Smooth muscle cell (in vitro differentiated cells): Measurements from ENCODE around the gene FAM210A. TPM values are rescaled to one million over a fixed set of nuclear protein-coding genes. Genes with fewer than 3 reads are reported as not detected.

Experiments used
- DNase-seq: peaks from one replicate; lab custom pipeline; 2025; ENCODE audit not compliant: unreplicated experiment; lab: John Stamatoyannopoulos, UW
- H2AFZ ChIP-seq: fragments of 200-600 bp; sonication (generic); 2 replicates; pipeline ENCODE4 v1.6.0; 2016; ENCODE audit warnings: antibody characterized with exemption, low read depth, mild to moderate bottlenecking
- H3F3A ChIP-seq: fragments of 200-600 bp; sonication (generic); 2 replicates; pipeline ENCODE4 v1.6.0; 2017; ENCODE audit warnings: antibody characterized with exemption, low read depth
- H3K27ac ChIP-seq: fragments of 200-600 bp; sonication (generic); 2 replicates; pipeline ENCODE4 v1.5.1; 2016; ENCODE audit warnings: low read depth, mild to moderate bottlenecking
- H3K27me3 ChIP-seq: fragments of 200-600 bp; sonication (generic); 2 replicates; pipeline ENCODE4 v1.6.1; 2016; ENCODE audit warnings: low read depth, mild to moderate bottlenecking
- H3K36me3 ChIP-seq: fragments of 200-600 bp; sonication (generic); 2 replicates; pipeline ENCODE4 v1.5.1; 2016; ENCODE audit warnings: low read depth
- H3K4me1 ChIP-seq: fragments of 200-600 bp; sonication (generic); 2 replicates; pipeline ENCODE4 v1.5.1; 2016; ENCODE audit warnings: low read depth
- H3K4me2 ChIP-seq: fragments of 200-600 bp; sonication (generic); 2 replicates; pipeline ENCODE4 v1.6.0; 2016; ENCODE audit warnings: mild to moderate bottlenecking
- H3K4me3 ChIP-seq: fragments of 200-600 bp; sonication (generic); 2 replicates; pipeline ENCODE4 v1.5.1; 2016; ENCODE audit warnings: mild to moderate bottlenecking
- H3K79me2 ChIP-seq: fragments of 200-600 bp; sonication (generic); 2 replicates; pipeline ENCODE4 v1.6.0; 2016; ENCODE audit warnings: low read depth, mild to moderate bottlenecking
- H3K9ac ChIP-seq: fragments of 200-600 bp; sonication (generic); 2 replicates; pipeline ENCODE4 v1.6.0; 2016; ENCODE audit warnings: low read depth
- H3K9me3 ChIP-seq: fragments of 200-600 bp; sonication (generic); replicated peaks from 2 replicates; pipeline ENCODE4 v1.5.1; 2016; ENCODE audit warnings: low read depth
- H4K20me1 ChIP-seq: fragments of 200-600 bp; sonication (generic); 2 replicates; pipeline ENCODE4 v1.6.0; 2016; ENCODE audit warnings: low read depth
- WGBS: methylation state at CpG from one replicate; pipeline ENCODE4 v1.1.7; 2016; ENCODE audit warnings: low lambda C conversion rate; 5-methylcytosine and 5-hydroxymethylcytosine counted together
- polyA plus RNA-seq: library from polyadenylated mRNA; unstranded; fragments of >200 nt; fragmentation: Nextera tagmentation; extraction: Ambion mirVana; gene quantifications from 2 replicates; pipeline ENCODE4 v1.2.1, GENCODE V29; 2016
- total RNA-seq: library from RNA; depleted of rRNA; stranded (reverse); fragments of >200 nt; gene quantifications from 2 replicates; pipeline ENCODE4 v1.2.3, GENCODE V29; 2014
- TF ChIP-seq, protein P1 (sequence below): fragments of 200-600 bp; sonication (generic); IDR thresholded peaks from 2 replicates; pipeline ENCODE4 v1.5.1; 2017; ENCODE audit warnings: borderline replicate concordance, mild to moderate bottlenecking, antibody characterized with exemption; ENCODE audit not compliant: insufficient read depth, poor library complexity, severe bottlenecking

FAM210A gene
- total and polyA plus RNA-seq, 2 experiments from 2014 or later = 16.0 to 16.6 TPM

- Histone ChIP-seq H2AFZ (no peak overlapping the region), H3K9ac (no peak overlapping the region), H3K9me3 (no peaks in the 10 kb centered on the region), H3F3A (no peaks in the 10 kb centered on the region), H4K20me1 (peaks cover 51% of the 10 kb centered on the region), H3K36me3 (no peaks in the 10 kb centered on the region), H3K79me2 (no peaks in the 10 kb centered on the region), H3K4me3 (no peak overlapping the region), H3K27me3 (no peaks in the 10 kb centered on the region), H3K27ac (no peak overlapping the region), H3K4me2 (no peak overlapping the region), H3K4me1 (no peaks in the 10 kb centered on the region)
- WGBS = 93% methylated on average over 2 of the region's 2 CpGs
- DNase-seq = no peak
- TF ChIP-seq, protein P1, sequence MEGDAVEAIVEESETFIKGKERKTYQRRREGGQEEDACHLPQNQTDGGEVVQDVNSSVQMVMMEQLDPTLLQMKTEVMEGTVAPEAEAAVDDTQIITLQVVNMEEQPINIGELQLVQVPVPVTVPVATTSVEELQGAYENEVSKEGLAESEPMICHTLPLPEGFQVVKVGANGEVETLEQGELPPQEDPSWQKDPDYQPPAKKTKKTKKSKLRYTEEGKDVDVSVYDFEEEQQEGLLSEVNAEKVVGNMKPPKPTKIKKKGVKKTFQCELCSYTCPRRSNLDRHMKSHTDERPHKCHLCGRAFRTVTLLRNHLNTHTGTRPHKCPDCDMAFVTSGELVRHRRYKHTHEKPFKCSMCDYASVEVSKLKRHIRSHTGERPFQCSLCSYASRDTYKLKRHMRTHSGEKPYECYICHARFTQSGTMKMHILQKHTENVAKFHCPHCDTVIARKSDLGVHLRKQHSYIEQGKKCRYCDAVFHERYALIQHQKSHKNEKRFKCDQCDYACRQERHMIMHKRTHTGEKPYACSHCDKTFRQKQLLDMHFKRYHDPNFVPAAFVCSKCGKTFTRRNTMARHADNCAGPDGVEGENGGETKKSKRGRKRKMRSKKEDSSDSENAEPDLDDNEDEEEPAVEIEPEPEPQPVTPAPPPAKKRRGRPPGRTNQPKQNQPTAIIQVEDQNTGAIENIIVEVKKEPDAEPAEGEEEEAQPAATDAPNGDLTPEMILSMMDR = no peak
These were observed 99.8 kb downstream of the FAM210A start for GRCh38 chr18:13626544-13626908.

DNA sequence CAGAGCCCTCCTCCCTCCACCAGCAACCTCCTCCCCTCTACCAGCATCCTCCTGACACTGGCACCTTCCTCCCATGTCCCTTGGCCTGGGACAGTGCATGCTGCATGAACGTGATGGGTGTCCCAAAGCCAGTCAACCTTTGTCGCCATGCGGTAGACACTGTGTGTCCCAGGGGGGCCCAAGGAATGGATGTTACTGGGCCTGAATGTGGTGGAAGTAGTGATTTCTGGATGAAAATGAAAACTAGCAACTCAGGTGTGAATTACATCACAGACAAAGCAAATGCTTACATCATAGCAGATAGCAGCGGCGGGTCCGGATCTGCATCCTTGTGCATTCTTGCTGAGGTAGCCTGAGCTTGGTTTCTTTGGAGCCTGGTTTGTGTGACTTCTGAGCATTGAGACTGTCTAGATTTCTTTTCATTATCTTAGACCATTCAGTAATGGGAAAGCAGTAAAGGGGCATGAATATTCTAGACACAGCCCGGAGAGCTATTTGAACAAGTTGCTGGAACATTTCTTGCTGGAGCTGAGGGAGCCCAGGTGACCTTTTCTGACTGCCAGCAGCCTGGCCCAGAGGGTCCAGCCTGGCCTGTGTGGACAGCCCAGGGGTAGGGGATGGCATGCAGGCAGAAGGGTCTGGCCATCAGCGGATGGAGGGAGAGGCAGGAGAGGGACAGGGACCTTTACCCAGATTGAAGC is 100.4 kb downstream of the FAM210A start:
- no peaks in the 10 kb centered on the region for H3K79me2 ChIP-seq
- H2AFZ ChIP-seq = no peak overlapping the region

DNA sequence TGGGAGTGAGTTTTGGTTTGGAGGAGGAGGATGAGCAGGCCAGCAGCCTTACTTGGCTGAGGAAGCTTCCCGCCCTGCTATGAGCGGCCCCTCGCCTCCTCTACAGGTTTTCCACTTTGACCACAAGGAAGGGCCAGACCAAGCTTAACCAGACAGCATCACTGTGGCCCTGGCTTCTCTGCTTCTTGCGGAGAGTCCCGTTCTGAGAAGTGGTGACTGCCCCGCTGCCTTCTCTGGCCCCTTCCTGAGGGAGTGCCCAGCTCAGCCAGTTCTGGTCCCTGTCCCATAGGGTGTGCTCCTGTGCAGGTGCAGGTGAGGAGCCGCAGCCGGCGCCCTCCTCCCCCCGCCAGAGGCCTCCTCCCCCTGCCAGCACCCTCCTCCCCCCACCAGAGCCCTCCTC is 101.0 kb downstream of the FAM210A start:
- TF ChIP-seq, protein P1 = no peak
- H3K27me3 ChIP-seq = no peaks in the 10 kb centered on the region
- DNase-seq = no peak
- no peaks in the 10 kb centered on the region for H3F3A ChIP-seq
- no peak overlapping the region for H3K27ac ChIP-seq
- no peaks in the 10 kb centered on the region for H3K79me2 ChIP-seq
- H3K4me2 ChIP-seq = no peak overlapping the region
- no peak overlapping the region for H3K9ac ChIP-seq
- no peaks in the 10 kb centered on the region for H3K36me3 ChIP-seq
- H2AFZ ChIP-seq = no peak overlapping the region
- 96% methylated on average over 6 of the region's 10 CpGs for WGBS
- no peak overlapping the region for H3K4me3 ChIP-seq
- H4K20me1 ChIP-seq = peaks cover 52% of the 10 kb centered on the region
- no peaks in the 10 kb centered on the region for H3K9me3 ChIP-seq
- H3K4me1 ChIP-seq = no peaks in the 10 kb centered on the region

More for the DNA sequence above, 100.4 kb downstream of the FAM210A start:
- no peak for DNase-seq
- Histone ChIP-seq H3K9ac (no peak overlapping the region), H3K9me3 (no peaks in the 10 kb centered on the region), H3K36me3 (no peaks in the 10 kb centered on the region), H3K4me1 (no peaks in the 10 kb centered on the region), H3K27ac (no peak overlapping the region), H4K20me1 (peaks cover 51% of the 10 kb centered on the region), H3K4me3 (no peak overlapping the region), H3F3A (no peaks in the 10 kb centered on the region), H3K4me2 (no peak overlapping the region), H3K27me3 (no peaks in the 10 kb centered on the region)
- TF ChIP-seq, protein P1 = no peak
- 97% methylated on average over 8 of the region's 8 CpGs for WGBS

GRCh38 chr18:13624563-13625237 is 101.7 kb downstream of the FAM210A start:
- Histone ChIP-seq H3K36me3 (no peaks in the 10 kb centered on the region), H3K4me1 (no peaks in the 10 kb centered on the region), H3K27ac (no peak overlapping the region), H4K20me1 (peaks cover 54% of the 10 kb centered on the region), H3K4me3 (no peak overlapping the region), H3K9ac (no peak overlapping the region), H3F3A (no peaks in the 10 kb centered on the region), H3K79me2 (no peaks in the 10 kb centered on the region), H3K4me2 (no peak overlapping the region), H2AFZ (no peak overlapping the region), H3K9me3 (no peaks in the 10 kb centered on the region), H3K27me3 (no peaks in the 10 kb centered on the region)
- no peak for DNase-seq
- 92% methylated on average over 11 of the region's 11 CpGs for whole genome bisulfite sequencing
- TF ChIP-seq, protein P1 = no peak
